ACHN (cell line): Measurements from ENCODE around the gene TXNL4A.

ENCODE experiments used
- DNase-seq: peaks from one replicate; pipeline ENCODE4 v3.0.0-alpha.2; 2015
- in situ Hi-C: cut with HindIII; loops from 2 replicates; pipeline ENCODE4 v1.10.0; 2017; ENCODE audit warnings: low sequenced_read_pairs, low pct_ligation_motif_present, low pct_unique_long_range_greater_than_20kb

Gene TXNL4A

GRCh38 chr18:79953971-79954651 is 34.3 kb downstream of the TXNL4A start:
- in situ Hi-C loops: no loop called here
- DNase-seq: no peak

- DNase-seq: no peak
- in situ Hi-C loops: no loop called here
These were observed 35.3 kb downstream of the TXNL4A start for GRCh38 chr18:79952996-79953559.

- DNase-seq: no peak
- in situ Hi-C loops: no loop called here
These were observed 35.8 kb downstream of the TXNL4A start for GRCh38 chr18:79952456-79952995.

- in situ Hi-C loops: no loop called here
- peak; percentile 79 for DNase-seq
These were observed 36.6 kb downstream of the TXNL4A start, which contains the start of gene SLC66A2 for GRCh38 chr18:79951545-79952455. Gene SLC66A2, minus strand, starts transcription at chr18:79951653. Its CDS starts 727 bp downstream, at chr18:79950926.

GRCh38 chr18:79950515-79951341 is 37.6 kb downstream of the TXNL4A start:
- in situ Hi-C loops: no loop called here
- DNase-seq: peak; percentile 12

- in situ Hi-C loops: no loop called here
- no peak for DNase-seq
These were observed 38.5 kb downstream of the TXNL4A start for GRCh38 chr18:79949697-79950487.

- in situ Hi-C loops: no loop called here
- DNase-seq: no peak
These were observed 39.5 kb downstream of the TXNL4A start for GRCh38 chr18:79948719-79949411.

GRCh38 chr18:79947881-79948610 is 40.3 kb downstream of the TXNL4A start:
- in situ Hi-C loops: no loop called here
- no peak for DNase-seq

GRCh38 chr18:79947054-79947755 is 41.2 kb downstream of the TXNL4A start:
- in situ Hi-C loops: no loop called here
- DNase-seq: no peak

- DNase-seq: no peak
- in situ Hi-C loops: no loop called here
These were observed 43.0 kb downstream of the TXNL4A start for GRCh38 chr18:79945118-79946042.

- in situ Hi-C loops: no loop called here
- DNase-seq: no peak
These were observed 43.6 kb downstream of the TXNL4A start for GRCh38 chr18:79944746-79945117.

- in situ Hi-C loops: no loop called here
- DNase-seq: no peak
These were observed 44.1 kb downstream of the TXNL4A start for GRCh38 chr18:79944126-79944731.

- in situ Hi-C loops: no loop called here
- DNase-seq: no peak
These were observed 44.7 kb downstream of the TXNL4A start for GRCh38 chr18:79943608-79944125.

- no peak for DNase-seq
- in situ Hi-C loops: no loop called here
These were observed 45.4 kb downstream of the TXNL4A start for GRCh38 chr18:79942786-79943607.
